ENCODE results near the gene MCTS1.
"Not testable (repeated sequence)": the region's sequence is repeated elsewhere in the genome, so short reads cannot be mapped to it uniquely, and the experiment has no call there.

MCTS1 gene

GRCh38 chrX:120603707-120604360, at the start of gene MCTS1:
Gene MCTS1, plus strand, starts transcription at chrX:120604101. Its CDS starts 136 bp downstream, at chrX:120604237.
- DNase-seq: peak; percentile 79

- no peak for DNase-seq
Measured at GRCh38 chrX:120556251-120556650, 47.6 kb upstream of the MCTS1 start.

GRCh38 chrX:120559804-120560203, 44.1 kb upstream of the MCTS1 start:
- peak; percentile 12 for DNase-seq

GRCh38 chrX:120560405-120560841, 43.5 kb upstream of the MCTS1 start:
- peak; percentile 48 for DNase-seq

- peak; percentile 92 for DNase-seq
Measured at GRCh38 chrX:120560842-120561633, 42.9 kb upstream of the MCTS1 start, which contains the start of gene CUL4B. Gene CUL4B, minus strand, starts transcription at chrX:120560962. Its CDS starts 324 bp downstream, at chrX:120560638.

- no peak for DNase-seq
Measured at GRCh38 chrX:120561634-120562568, 42.0 kb upstream of the MCTS1 start.

GRCh38 chrX:120562569-120562926, 41.4 kb upstream of the MCTS1 start:
- DNase-seq: no peak

GRCh38 chrX:120564925-120565324, 39.0 kb upstream of the MCTS1 start:
- no peak for DNase-seq

- no peak for DNase-seq
Measured at GRCh38 chrX:120566817-120567216, 37.1 kb upstream of the MCTS1 start.

GRCh38 chrX:120568035-120568434, 35.9 kb upstream of the MCTS1 start:
- no peak for DNase-seq

GRCh38 chrX:120568609-120569008, 35.3 kb upstream of the MCTS1 start:
- no peak for DNase-seq

- no peak for DNase-seq
Measured at GRCh38 chrX:120570011-120570600, 33.8 kb upstream of the MCTS1 start.

- not testable (repeated sequence) for DNase-seq
Measured at GRCh38 chrX:120573806-120574205, 30.1 kb upstream of the MCTS1 start.

- DNase-seq: no peak
Measured at GRCh38 chrX:120575379-120576114, 28.4 kb upstream of the MCTS1 start.

- no peak for DNase-seq
Measured at GRCh38 chrX:120585702-120586101, 18.2 kb upstream of the MCTS1 start.

GRCh38 chrX:120604361-120604782, 471 bp downstream of the MCTS1 start:
- peak; percentile 38 for DNase-seq

GRCh38 chrX:120612086-120612485, 8.2 kb downstream of the MCTS1 start:
- DNase-seq: no peak

- no peak for DNase-seq
Measured at GRCh38 chrX:120614816-120615215, 10.9 kb downstream of the MCTS1 start.

- no peak for DNase-seq
Measured at GRCh38 chrX:120617996-120618630, 14.2 kb downstream of the MCTS1 start.

GRCh38 chrX:120625371-120625770, 21.5 kb downstream of the MCTS1 start:
- DNase-seq: no peak
